CD14-positive monocyte (primary cell): ENCODE data around the gene AEBP1. TPM values are rescaled to one million over a fixed set of nuclear protein-coding genes. Genes with fewer than 3 reads are reported as not detected.

ENCODE experiments used
- DNase-seq, 3 donors: peaks; one replicate each; pipeline ENCODE4 v3.0.0-alpha.2; 2011 to 2022
- H2AFZ ChIP-seq: 2 replicates; pipeline ENCODE4 v1.6.0; 2012; ENCODE audit warnings: mild to moderate bottlenecking, low read depth, low read length, inconsistent platforms; ENCODE audit not compliant: insufficient read depth, poor library complexity, severe bottlenecking
- H3K27ac ChIP-seq, 2 donors: 1 replicate in 1 of 2; 2 replicates in 1 of 2; pipeline ENCODE4 v1.5.1; 2012 to 2013; ENCODE audit warnings: low read length in 2 of 2, control low read depth in 1 of 2, inconsistent platforms in 1 of 2, low read depth in 1 of 2, mild to moderate bottlenecking in 1 of 2
- H3K27me3 ChIP-seq, 2 donors: one replicate each; pipeline versions ENCODE4 v1.6.0 to v1.6.1; 2011 to 2013; ENCODE audit warnings: low read length in 2 of 2; ENCODE audit not compliant: control insufficient read depth in 2 of 2, insufficient read depth in 2 of 2
- H3K36me3 ChIP-seq, 2 donors: replicated peaks in 1 of 2; 1 replicate in 1 of 2; 2 replicates in 1 of 2; pipeline versions ENCODE4 v1.5.1 to v1.6.1; 2012 to 2013; ENCODE audit warnings: low read length in 2 of 2, control low read depth in 1 of 2, inconsistent platforms in 1 of 2, mild to moderate bottlenecking in 1 of 2; ENCODE audit not compliant: insufficient read depth in 2 of 2, control insufficient read depth in 1 of 2
- H3K4me1 ChIP-seq, 2 donors: 1 replicate in 1 of 2; 2 replicates in 1 of 2; pipeline versions ENCODE4 v1.5.1 to v1.6.1; 2012 to 2013; ENCODE audit warnings: low read length in 2 of 2, control low read depth in 1 of 2, inconsistent platforms in 1 of 2, mild to moderate bottlenecking in 1 of 2, moderate library complexity in 1 of 2; ENCODE audit not compliant: insufficient read depth in 2 of 2, control insufficient read depth in 1 of 2
- H3K4me2 ChIP-seq: replicated peaks from 2 replicates; pipeline ENCODE3; 2012; ENCODE audit warnings: low read length, moderate library complexity, mild to moderate bottlenecking; ENCODE audit not compliant: poor library complexity, severe bottlenecking; ENCODE audit errors: extremely low read depth
- H3K4me3 ChIP-seq, 3 experiments: fragments of 200-600 bp in 1 of 3; sonication (generic) in 1 of 3; replicated peaks in 1 of 3; 1 replicate in 2 of 3; 2 replicates in 1 of 3; pipeline ENCODE4 v1.5.1; 2011 to 2013; ENCODE audit warnings: low read length in 3 of 3, mild to moderate bottlenecking in 3 of 3, control low read depth in 2 of 3, low read depth in 2 of 3, inconsistent platforms in 1 of 3, moderate library complexity in 1 of 3
- H3K79me2 ChIP-seq: 2 replicates; pipeline ENCODE4 v1.6.0; 2012; ENCODE audit warnings: mild to moderate bottlenecking, control low read depth, inconsistent platforms, low read length, moderate library complexity; ENCODE audit not compliant: insufficient read depth
- H3K9ac ChIP-seq: 2 replicates; pipeline ENCODE4 v1.6.0; 2017; ENCODE audit warnings: low read length, mild to moderate bottlenecking; ENCODE audit not compliant: insufficient read depth, poor library complexity, severe bottlenecking
- H3K9me3 ChIP-seq, 2 donors: replicated peaks in 1 of 2; 1 replicate in 1 of 2; 2 replicates in 1 of 2; pipeline versions ENCODE4 v1.5.1 to v1.6.1; 2012 to 2013; ENCODE audit warnings: low read length in 2 of 2, control low read depth in 1 of 2; ENCODE audit not compliant: control insufficient read depth in 1 of 2, insufficient read depth in 1 of 2
- H4K20me1 ChIP-seq: 2 replicates; pipeline ENCODE4 v1.6.0; 2012; ENCODE audit warnings: mild to moderate bottlenecking, low read length, control low read depth, moderate library complexity; ENCODE audit not compliant: insufficient read depth
- H3K27ac Mint-ChIP-seq, 7 donors: one replicate each; pipeline ENCODE4 v1.8.0; 2020; ENCODE audit warnings: mild to moderate bottlenecking in 7 of 7, mixed read lengths in 7 of 7, moderate library complexity in 6 of 7, inconsistent platforms in 2 of 7
- H3K27me3 Mint-ChIP-seq, 3 donors: one replicate each; pipeline ENCODE4 v1.8.0; 2021 to 2022; ENCODE audit warnings: low read depth in 3 of 3, mild to moderate bottlenecking in 3 of 3, mixed read lengths in 3 of 3, moderate library complexity in 3 of 3, inconsistent platforms in 1 of 3
- H3K36me3 Mint-ChIP-seq, 2 donors: one replicate each; pipeline ENCODE4 v1.8.0; 2020; ENCODE audit warnings: mixed read lengths in 2 of 2, inconsistent platforms in 1 of 2, mild to moderate bottlenecking in 1 of 2
- H3K4me1 Mint-ChIP-seq: one replicate; pipeline ENCODE4 v1.8.0; 2020; ENCODE audit warnings: mild to moderate bottlenecking, mixed read lengths
- H3K4me3 Mint-ChIP-seq, 2 donors: one replicate each; pipeline ENCODE4 v1.8.0; 2020; ENCODE audit warnings: mild to moderate bottlenecking in 2 of 2, mixed read lengths in 2 of 2, moderate library complexity in 1 of 2
- H3K9me3 Mint-ChIP-seq, 7 donors: one replicate each; pipeline ENCODE4 v1.8.0; 2020 to 2022; ENCODE audit warnings: mixed read lengths in 7 of 7, mild to moderate bottlenecking in 6 of 7, moderate library complexity in 6 of 7, inconsistent platforms in 2 of 7
- CTCF ChIP-seq: fragments of 200-600 bp; IDR thresholded peaks from one replicate; pipeline ENCODE4 v1.8.0; 2022; ENCODE audit warnings: antibody characterized with exemption, mild to moderate bottlenecking
- WGBS: methylation state at CpG from one replicate; pipeline ENCODE4 v1.1.5; 2013; ENCODE audit warnings: missing lambda C conversion rate; ENCODE audit not compliant: insufficient coverage; 5-methylcytosine and 5-hydroxymethylcytosine counted together
- intact Hi-C, 2 donors: fragments of 100-400 bp; cut with micrococcal nuclease; formaldehyde crosslinking; loops; one replicate each; pipeline versions ENCODE4 v1.15.0 to v1.15.1; 2023
- polyA plus RNA-seq, 3 donors: library from polyadenylated mRNA; depleted of rRNA in 1 of 3; unstranded in 2 of 3; stranded (reverse) in 1 of 3; fragments of 300-500 nt in 2 of 3; fragments of >200 nt in 1 of 3; fragmentation: Illumina TruSeq in 2 of 3; gene quantifications; 1 replicate in 2 of 3; 2 replicates in 1 of 3; pipeline ENCODE4 v1.2.3, GENCODE V29; 2012 to 2021

Gene AEBP1
- polyA plus RNA-seq, 3 donors: 0.08 TPM; not detected in 2

- H3K4me3 ChIP-seq: no peak overlapping the region
- H3K79me2 ChIP-seq: no peaks in the 10 kb centered on the region
- no peaks in the 10 kb centered on the region for H3K36me3 ChIP-seq
- no peaks in the 10 kb centered on the region for H3K27me3 ChIP-seq
- no peak overlapping the region for H3K4me2 ChIP-seq
- no peak overlapping the region for H3K9ac ChIP-seq
- Mint-ChIP-seq H3K36me3 (no peaks in the 10 kb centered on the region), H3K4me1 (no peaks in the 10 kb centered on the region), H3K4me3 (no peak overlapping the region), H3K9me3 (peaks cover 0 to 9% (median 4%) of the 10 kb centered on the region in 7 donors), H3K27me3 (peaks cover 5 to 6% (median 5%) of the 10 kb centered on the region in 3 donors), H3K27ac (no peak overlapping the region)
- intact Hi-C loops: no loop called here
- no peak for DNase-seq
- TF ChIP-seq CTCF: no peak
- H4K20me1 ChIP-seq: no peaks in the 10 kb centered on the region
- no peak overlapping the region for H2AFZ ChIP-seq
- H3K27ac ChIP-seq: no peak overlapping the region
- H3K9me3 ChIP-seq: peaks cover 0 to 3% of the 10 kb centered on the region in 2 donors
- 100% methylated on average over 3 of the region's 5 CpGs for WGBS
- H3K4me1 ChIP-seq: no peaks in the 10 kb centered on the region
Measured at GRCh38 chr7:44159824-44160630, 55.9 kb downstream of the AEBP1 start.

GRCh38 chr7:44161371-44161770, 57.2 kb downstream of the AEBP1 start:
- no peak overlapping the region for H3K4me3 Mint-ChIP-seq
- no peak overlapping the region for H3K27ac Mint-ChIP-seq

More at GRCh38 chr7:44161371-44161770, 57.2 kb downstream of the AEBP1 start:
- Histone ChIP-seq H3K4me3 (no peak overlapping the region), H3K27ac (no peak overlapping the region), H3K36me3 (no peaks in the 10 kb centered on the region), H3K9ac (no peak overlapping the region), H3K27me3 (no peaks in the 10 kb centered on the region), H2AFZ (no peak overlapping the region), H3K4me2 (no peak overlapping the region), H3K79me2 (no peaks in the 10 kb centered on the region), H3K9me3 (peaks cover 0 to 3% of the 10 kb centered on the region in 2 donors), H4K20me1 (no peaks in the 10 kb centered on the region), H3K4me1 (no peaks in the 10 kb centered on the region)
- no peaks in the 10 kb centered on the region for H3K4me1 Mint-ChIP-seq
- peaks cover 0 to 9% (median 4%) of the 10 kb centered on the region in 7 donors for H3K9me3 Mint-ChIP-seq
- WGBS: 100% methylated on average over 2 of the region's 2 CpGs
- no peak for DNase-seq
- intact Hi-C loops: no loop called here
- TF ChIP-seq CTCF: no peak
- H3K27me3 Mint-ChIP-seq: peaks cover 5 to 8% (median 7%) of the 10 kb centered on the region in 3 donors
- no peaks in the 10 kb centered on the region for H3K36me3 Mint-ChIP-seq
